ENCODE data around the gene NIP7. TPM values are rescaled to one million over a fixed set of nuclear protein-coding genes. Genes with fewer than 3 reads are reported as not detected.

Gene NIP7
- total RNA-seq, 1 experiment from 2014 or later, result 25.4 TPM

- intact Hi-C loops (cut with micrococcal nuclease), result no loop called here
- no peak for DNase-seq
- no peak for ATAC-seq
- no TSS peak for BruUV-seq (replicated peaks)
- Histone ChIP-seq H3K4me3 (ENCODE audit: low read length) (no peak overlapping the region), H3K27ac (ENCODE audit: low read length) (no peak overlapping the region), H3F3A (ENCODE audit: low read length, unreplicated experiment) (no peaks in the 10 kb centered on the region), H2AFZ (ENCODE audit: low read length) (no peak overlapping the region), H4K20me1 (ENCODE audit: low read length) (no peaks in the 10 kb centered on the region), H3K27me3 (ENCODE audit: low read length) (no peaks in the 10 kb centered on the region), H3K9me3 (ENCODE audit: low read length) (no peaks in the 10 kb centered on the region), H3K79me2 (ENCODE audit: low read length) (peaks cover 28% of the 10 kb centered on the region), H3K36me3 (ENCODE audit: low read depth, low read length) (peaks cover 33% of the 10 kb centered on the region), H3K4me2 (ENCODE audit: low read length) (no peak overlapping the region), H3K9me2 (replicated peaks; ENCODE audit: low read length) (no peaks in the 10 kb centered on the region), H3K9ac (ENCODE audit: low read length) (no peak overlapping the region), H3K4me1 (ENCODE audit: insufficient read depth, low read length) (no peaks in the 10 kb centered on the region)
- TF ChIP-seq EZH2 (IDR thresholded peaks at IDR 0.05; ENCODE audit: low read length, unreplicated experiment) (no peak), EZH2phosphoT487 (IDR thresholded peaks at IDR 0.05; ENCODE audit: borderline replicate concordance, low read length) (no peak), CTCF (conservative IDR thresholded peaks at IDR 0.05; ENCODE audit: low read depth, low read length) (no peak)
- ChIA-PET POLR2A (ENCODE audit: unreplicated experiment) (interaction anchor here (0.6 kb wide), 1 partner anchor 281 kb away, joined by 13 read pairs; no protein-coding TSS in a partner anchor), CTCF (no interaction called here)
Measured at GRCh38 chr16:69378760-69379159, 39.2 kb downstream of the NIP7 start.

- intact Hi-C loops (cut with micrococcal nuclease), result no loop called here
- H3K36me3 ChIP-seq (ENCODE audit: low read depth, low read length), result peaks cover 36% of the 10 kb centered on the region
- H3K4me2 ChIP-seq (ENCODE audit: low read length), result no peak overlapping the region
- no peak overlapping the region for H3K27ac ChIP-seq (ENCODE audit: low read length)
- H3K4me3 ChIP-seq (ENCODE audit: low read length), result no peak overlapping the region
- no peak overlapping the region for H2AFZ ChIP-seq (ENCODE audit: low read length)
- no peaks in the 10 kb centered on the region for H3F3A ChIP-seq (ENCODE audit: low read length, unreplicated experiment)
- H3K4me1 ChIP-seq (ENCODE audit: insufficient read depth, low read length), result peaks cover 8% of the 10 kb centered on the region
- H3K9me2 ChIP-seq (replicated peaks; ENCODE audit: low read length), result no peaks in the 10 kb centered on the region
- ChIA-PET POLR2A (ENCODE audit: unreplicated experiment) (interaction anchor here (0.7 kb wide), 1 partner anchor 214 kb away, joined by 4 read pairs; no protein-coding TSS in a partner anchor), CTCF (interaction anchor here (0.7 kb wide), 1 partner anchor 17 kb away, joined by 8 read pairs; no protein-coding TSS in a partner anchor)
- H3K9me3 ChIP-seq (ENCODE audit: low read length), result no peaks in the 10 kb centered on the region
- H3K27me3 ChIP-seq (ENCODE audit: low read length), result no peaks in the 10 kb centered on the region
- BruUV-seq (replicated peaks), result no TSS peak
- peaks cover 46% of the 10 kb centered on the region for H3K79me2 ChIP-seq (ENCODE audit: low read length)
- no peaks in the 10 kb centered on the region for H4K20me1 ChIP-seq (ENCODE audit: low read length)
- DNase-seq (no peak), ATAC-seq (no peak)
- H3K9ac ChIP-seq (ENCODE audit: low read length), result no peak overlapping the region
- TF ChIP-seq EZH2phosphoT487 (IDR thresholded peaks at IDR 0.05; ENCODE audit: borderline replicate concordance, low read length) (no peak), EZH2 (IDR thresholded peaks at IDR 0.05; ENCODE audit: low read length, unreplicated experiment) (no peak), CTCF (conservative IDR thresholded peaks at IDR 0.05; ENCODE audit: low read depth, low read length) (no peak)
Measured at GRCh38 chr16:69381231-69381630, 41.7 kb downstream of the NIP7 start.

GRCh38 chr16:69382421-69382820 lies 42.8 kb downstream of the NIP7 start:
- Histone ChIP-seq H2AFZ (ENCODE audit: low read length) (no peak overlapping the region), H3K79me2 (ENCODE audit: low read length) (peaks cover 46% of the 10 kb centered on the region), H3K9me3 (ENCODE audit: low read length) (no peaks in the 10 kb centered on the region), H3K4me2 (ENCODE audit: low read length) (no peak overlapping the region), H3K27me3 (ENCODE audit: low read length) (no peaks in the 10 kb centered on the region), H3F3A (ENCODE audit: low read length, unreplicated experiment) (no peaks in the 10 kb centered on the region), H3K4me1 (ENCODE audit: insufficient read depth, low read length) (peaks cover 8% of the 10 kb centered on the region), H3K4me3 (ENCODE audit: low read length) (no peak overlapping the region), H3K36me3 (ENCODE audit: low read depth, low read length) (peaks cover 36% of the 10 kb centered on the region), H3K9ac (ENCODE audit: low read length) (no peak overlapping the region), H3K9me2 (replicated peaks; ENCODE audit: low read length) (no peaks in the 10 kb centered on the region), H4K20me1 (ENCODE audit: low read length) (no peaks in the 10 kb centered on the region), H3K27ac (ENCODE audit: low read length) (no peak overlapping the region)
- ATAC-seq (no peak), DNase-seq (no peak)
- ChIA-PET POLR2A (ENCODE audit: unreplicated experiment) (no interaction called here), CTCF (no interaction called here)
- intact Hi-C loops (cut with micrococcal nuclease), result no loop called here
- no TSS peak for BruUV-seq (replicated peaks)
- no peak for TF ChIP-seq EZH2phosphoT487 (IDR thresholded peaks at IDR 0.05; ENCODE audit: borderline replicate concordance, low read length)
- no peak for TF ChIP-seq CTCF (conservative IDR thresholded peaks at IDR 0.05; ENCODE audit: low read depth, low read length)
- no peak for TF ChIP-seq EZH2 (IDR thresholded peaks at IDR 0.05; ENCODE audit: low read length, unreplicated experiment)
